ENCODE measurements around the gene CD300LD.
"Not testable (repeated sequence)": the region's sequence is repeated elsewhere in the genome, so short reads cannot be mapped to it uniquely, and the experiment has no call there.

Gene CD300LD

DNA sequence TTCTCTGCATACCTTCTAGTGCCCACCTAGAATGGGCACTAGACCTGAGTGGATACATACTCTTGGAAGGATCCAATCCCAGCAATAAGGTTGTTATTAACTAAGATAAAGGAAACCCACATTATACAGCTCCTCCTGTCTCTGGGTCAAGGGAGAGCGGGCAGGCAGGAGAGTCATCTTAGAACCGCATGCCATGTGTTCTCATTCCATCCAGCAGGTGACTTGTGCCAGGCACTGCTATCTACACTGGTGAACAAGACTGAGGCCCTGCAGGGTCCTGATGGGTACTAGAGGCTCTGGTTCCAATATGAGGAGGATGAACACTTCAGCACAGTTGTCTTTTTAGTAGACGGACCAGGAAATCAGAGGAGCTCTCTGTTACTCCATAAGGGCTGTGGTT lies 18.9 kb downstream of the CD300LD start:
- DNase-seq (ENCODE audit: low read depth in 2 of 2) = no peak

- no peak for DNase-seq (ENCODE audit: low read depth in 2 of 2)
Observed at GRCh38 chr17:74571621-74572270, 20.3 kb downstream of the CD300LD start.

DNA sequence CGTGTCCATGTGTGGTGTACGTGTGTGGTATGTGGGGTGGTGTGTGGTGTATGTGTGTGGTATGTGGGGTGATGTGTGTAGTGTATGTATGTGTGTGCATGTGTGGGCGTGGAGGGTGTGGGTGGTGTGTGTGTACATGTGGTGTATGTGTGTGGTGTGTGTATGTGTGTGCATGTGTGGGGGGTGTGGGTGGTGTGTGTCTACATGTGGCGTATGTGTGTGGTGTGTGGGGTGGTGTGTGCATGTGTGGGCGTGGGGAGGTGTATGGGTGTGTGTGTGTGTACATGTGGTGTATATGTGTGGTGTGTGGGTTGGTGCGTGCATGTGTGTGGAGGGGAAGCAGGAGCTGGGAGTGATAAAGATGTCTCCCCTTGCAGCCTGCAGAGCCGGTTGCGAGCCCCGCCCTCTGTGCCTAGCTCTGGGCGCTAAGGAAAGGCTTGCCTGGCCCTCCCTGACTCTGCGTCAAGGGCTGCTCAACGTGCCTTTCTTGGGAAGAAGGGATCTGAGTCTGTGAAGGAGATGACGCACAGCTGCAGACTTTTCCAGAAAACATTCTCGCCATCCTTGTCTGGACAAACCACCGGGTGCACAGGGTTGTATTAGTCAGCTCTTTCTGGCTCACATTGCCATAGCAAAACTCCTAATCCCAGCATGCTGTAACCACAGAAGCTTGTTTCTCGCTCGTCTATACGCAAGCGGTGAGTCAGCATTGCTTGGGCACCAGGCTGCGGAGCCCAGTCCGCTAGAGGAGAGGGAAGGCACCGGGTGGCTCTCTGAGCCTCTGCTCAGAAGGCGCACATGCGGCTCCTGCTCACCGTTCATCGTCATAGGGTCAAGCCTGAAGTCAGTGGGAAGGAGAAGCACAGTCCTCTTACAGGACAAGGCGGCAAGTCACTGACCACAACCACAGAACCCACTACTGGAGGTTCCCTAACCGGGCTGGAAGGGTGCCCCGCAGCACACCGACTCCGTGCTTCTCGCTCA lies 22.8 kb downstream of the CD300LD start:
- peak; percentile 71 to 75 for DNase-seq (ENCODE audit: low read depth in 2 of 2)

DNA sequence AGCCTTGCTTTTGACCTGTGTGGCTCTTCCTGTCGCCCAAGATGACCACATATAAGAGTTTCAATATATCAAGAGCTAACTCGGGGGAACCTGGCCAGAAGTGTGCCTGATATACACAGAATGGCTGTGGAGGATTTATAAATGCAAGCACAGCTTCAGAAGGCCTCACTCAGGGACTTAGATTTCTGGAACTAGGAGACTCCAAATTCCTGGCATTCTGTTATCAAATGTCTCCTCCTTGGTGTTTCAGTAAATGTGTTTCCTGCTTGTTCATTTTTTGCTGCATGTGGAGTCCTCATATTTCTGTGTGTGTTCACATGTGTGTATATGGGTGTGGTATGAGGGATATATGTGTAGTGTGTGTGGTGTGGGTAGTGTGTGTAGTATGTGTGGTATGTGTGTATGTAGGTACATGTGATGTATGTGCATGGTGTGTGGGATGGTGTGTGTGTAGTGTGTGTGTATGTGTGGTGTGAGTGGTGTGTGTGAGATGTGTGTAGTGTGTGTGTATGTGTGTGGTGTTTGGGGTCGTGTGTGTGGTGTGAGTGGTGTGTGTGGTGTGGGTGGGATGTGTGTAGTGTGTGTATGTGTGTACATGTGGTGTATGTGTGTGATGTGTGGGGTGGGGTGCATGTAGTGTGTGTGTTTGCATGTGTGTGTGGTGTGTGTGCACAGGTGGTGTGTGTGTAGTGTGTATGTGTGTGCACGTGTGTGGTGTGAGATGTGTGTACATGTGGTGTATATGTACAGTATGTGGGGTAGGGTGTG lies 23.8 kb downstream of the CD300LD start:
- DNase-seq (ENCODE audit: low read depth in 2 of 2) = peak in 1 of 2 experiments; percentile 8

GRCh38 chr17:74567397-74567796 lies 24.7 kb downstream of the CD300LD start, which contains the start of gene CD300H:
Gene CD300H, minus strand, starts transcription at chr17:74567509.
- DNase-seq (ENCODE audit: low read depth in 2 of 2) = no peak

- DNase-seq (ENCODE audit: low read depth in 2 of 2) = no peak
Observed at GRCh38 chr17:74566132-74566753, 25.8 kb downstream of the CD300LD start.

- DNase-seq (ENCODE audit: low read depth in 2 of 2) = no peak
Observed at GRCh38 chr17:74565126-74565525, 27.0 kb downstream of the CD300LD start.

GRCh38 chr17:74563358-74563757 lies 28.7 kb downstream of the CD300LD start:
- no peak for DNase-seq (ENCODE audit: low read depth in 2 of 2)

DNA sequence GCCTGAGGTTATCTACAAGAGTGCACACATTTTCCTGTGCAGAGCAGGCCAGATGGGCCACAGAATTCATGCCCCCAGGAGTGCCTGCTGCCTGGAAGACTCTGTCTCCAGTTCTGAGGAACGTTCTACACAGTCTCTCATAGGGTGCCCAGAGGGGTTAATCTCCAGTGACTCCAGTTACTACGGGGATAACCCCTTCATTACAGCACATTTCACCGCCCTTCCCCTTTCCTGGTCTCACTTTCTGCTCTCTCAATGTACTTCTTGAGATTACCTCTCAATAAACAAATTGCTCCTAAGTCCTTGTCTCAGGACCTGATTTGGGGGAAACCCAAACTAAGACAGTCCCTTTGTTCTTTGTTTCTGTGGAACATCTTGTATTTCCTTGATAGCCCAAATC lies 30.5 kb downstream of the CD300LD start:
- no peak for DNase-seq (ENCODE audit: low read depth in 2 of 2)

GRCh38 chr17:74558882-74559519 lies 33.1 kb downstream of the CD300LD start:
- no peak for DNase-seq (ENCODE audit: low read depth in 2 of 2)

- DNase-seq (ENCODE audit: low read depth in 2 of 2) = not testable (repeated sequence)
Observed at GRCh38 chr17:74558402-74558801, 33.7 kb downstream of the CD300LD start.

GRCh38 chr17:74555427-74555940 lies 36.6 kb downstream of the CD300LD start:
- DNase-seq (ENCODE audit: low read depth in 2 of 2) = no peak

GRCh38 chr17:74554909-74555308 lies 37.2 kb downstream of the CD300LD start:
- DNase-seq (ENCODE audit: low read depth in 2 of 2) = no peak

DNA sequence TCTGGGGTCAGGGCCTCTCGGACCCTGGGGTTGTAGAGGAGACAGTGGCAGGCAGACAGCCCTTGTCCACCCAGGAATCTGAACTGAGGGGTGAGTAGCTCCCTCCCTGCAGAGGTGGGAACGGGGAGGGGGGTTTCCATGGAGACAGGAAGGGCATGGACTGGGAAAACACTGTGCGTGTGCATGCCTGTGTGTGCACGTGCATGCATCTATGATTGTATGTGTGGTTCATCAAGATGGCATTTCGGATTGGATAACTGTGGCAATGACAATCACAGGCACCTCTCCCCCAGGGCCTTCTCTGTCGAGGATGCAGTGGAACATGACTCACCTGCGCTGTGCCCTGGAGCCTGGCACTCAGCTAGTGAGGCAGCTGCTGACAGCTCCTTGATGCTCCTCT lies 40.0 kb downstream of the CD300LD start:
- no peak for DNase-seq (ENCODE audit: low read depth in 2 of 2)

- DNase-seq (ENCODE audit: low read depth in 2 of 2) = no peak
Observed at GRCh38 chr17:74550602-74551001, 41.5 kb downstream of the CD300LD start.

- no peak for DNase-seq (ENCODE audit: low read depth in 2 of 2)
Observed at GRCh38 chr17:74549343-74549742, 42.7 kb downstream of the CD300LD start.

- DNase-seq (ENCODE audit: low read depth in 2 of 2) = no peak
Observed at GRCh38 chr17:74547736-74548135, 44.3 kb downstream of the CD300LD start.

GRCh38 chr17:74547264-74547663 lies 44.8 kb downstream of the CD300LD start:
- no peak for DNase-seq (ENCODE audit: low read depth in 2 of 2)

DNA sequence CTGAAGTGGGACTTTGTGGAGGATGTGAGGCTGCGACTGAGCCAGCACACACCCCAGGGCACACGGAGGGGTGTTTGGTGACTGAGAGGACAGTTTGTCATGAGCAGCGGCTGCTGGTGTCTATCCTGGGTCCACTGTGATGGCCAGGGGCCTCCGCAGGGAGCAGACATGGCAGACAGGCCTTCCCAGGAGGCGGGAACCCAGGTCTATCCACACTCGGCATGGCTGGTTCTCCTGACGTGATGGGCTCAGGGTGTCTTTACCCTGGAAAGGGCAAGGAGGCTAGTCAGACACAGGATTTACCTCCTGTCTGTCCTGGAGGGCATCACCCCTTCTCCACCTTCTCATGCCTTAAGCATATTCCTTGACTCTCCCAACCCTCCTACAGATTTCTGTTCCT lies 45.5 kb downstream of the CD300LD start:
- DNase-seq (ENCODE audit: low read depth in 2 of 2) = no peak

- no peak for DNase-seq (ENCODE audit: low read depth in 2 of 2)
Observed at GRCh38 chr17:74545843-74546230, 46.2 kb downstream of the CD300LD start, which contains the start of gene CD300C. Gene CD300C, minus strand, starts transcription at chr17:74546115. Its CDS starts 333 bp downstream, at chr17:74545782.
